Measurements from ENCODE around the gene TNS3.
A peak's percentile ranks its signal among the peaks of the same experiment; 100 is the strongest.

Gene TNS3

GRCh38 chr7:47407136-47407535 lies 174.8 kb downstream of the TNS3 start:
- peak; percentile 48 for DNase-seq (ENCODE audit: low spot score)

DNA sequence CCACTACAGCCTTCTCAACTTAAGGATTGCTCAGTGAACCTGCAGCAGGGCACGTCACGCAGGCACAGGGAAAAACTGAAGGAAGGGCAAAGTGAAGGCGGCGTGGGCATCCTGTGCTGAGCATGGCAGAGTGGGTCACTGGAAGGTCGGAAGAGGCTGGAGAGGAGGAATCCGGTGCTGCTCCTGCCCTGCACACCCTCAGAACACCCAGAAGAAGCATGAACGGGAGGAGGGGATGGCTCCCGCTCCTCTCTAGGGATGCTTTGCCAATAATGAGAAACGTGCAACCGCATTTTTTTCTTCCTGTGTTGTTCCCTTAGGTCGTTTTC lies 175.1 kb downstream of the TNS3 start:
- no peak for DNase-seq (ENCODE audit: low spot score)

DNA sequence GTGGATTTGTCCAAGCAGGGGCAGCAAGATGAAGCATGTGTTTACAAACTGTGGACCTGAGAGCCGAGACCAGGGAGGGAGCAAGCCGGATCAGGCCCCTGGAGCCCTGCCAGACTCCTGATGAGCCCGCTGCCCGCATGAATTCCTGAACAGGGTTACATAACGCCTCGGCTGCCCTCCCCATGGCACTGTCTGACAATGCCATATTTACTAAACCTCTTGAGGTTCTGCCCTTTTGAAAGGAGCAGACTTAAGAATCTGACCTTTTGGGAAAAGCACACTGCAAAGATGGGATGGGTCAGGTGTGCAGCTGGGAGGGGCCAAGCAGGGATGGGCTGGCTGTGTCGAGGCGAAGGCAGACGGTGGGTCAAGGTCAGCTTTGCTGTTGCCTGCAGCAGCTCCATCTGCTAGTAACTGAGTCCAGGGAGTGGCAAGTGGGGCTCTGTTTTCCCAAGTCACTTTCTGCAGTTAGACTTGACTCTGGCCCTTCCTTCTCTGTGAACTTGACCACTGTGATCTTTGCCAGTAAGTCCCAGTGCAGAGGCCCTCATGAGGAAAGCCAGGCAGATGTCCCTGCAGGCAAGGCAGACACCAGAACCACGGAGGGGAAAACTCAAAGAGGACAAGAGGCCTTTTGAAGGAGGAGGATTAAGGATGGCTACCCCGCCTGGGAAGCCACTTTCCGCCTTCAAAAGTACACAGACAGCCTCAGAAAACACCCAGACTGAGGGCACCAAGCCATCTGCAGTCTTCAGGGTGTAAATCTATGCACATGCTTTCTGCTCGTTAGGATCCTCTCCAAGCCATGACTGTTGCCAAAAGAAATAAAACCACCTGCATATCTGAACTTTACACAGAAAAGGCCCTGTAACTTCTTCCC lies 175.8 kb downstream of the TNS3 start:
- peak; percentile 69 for DNase-seq (ENCODE audit: low spot score)

DNA sequence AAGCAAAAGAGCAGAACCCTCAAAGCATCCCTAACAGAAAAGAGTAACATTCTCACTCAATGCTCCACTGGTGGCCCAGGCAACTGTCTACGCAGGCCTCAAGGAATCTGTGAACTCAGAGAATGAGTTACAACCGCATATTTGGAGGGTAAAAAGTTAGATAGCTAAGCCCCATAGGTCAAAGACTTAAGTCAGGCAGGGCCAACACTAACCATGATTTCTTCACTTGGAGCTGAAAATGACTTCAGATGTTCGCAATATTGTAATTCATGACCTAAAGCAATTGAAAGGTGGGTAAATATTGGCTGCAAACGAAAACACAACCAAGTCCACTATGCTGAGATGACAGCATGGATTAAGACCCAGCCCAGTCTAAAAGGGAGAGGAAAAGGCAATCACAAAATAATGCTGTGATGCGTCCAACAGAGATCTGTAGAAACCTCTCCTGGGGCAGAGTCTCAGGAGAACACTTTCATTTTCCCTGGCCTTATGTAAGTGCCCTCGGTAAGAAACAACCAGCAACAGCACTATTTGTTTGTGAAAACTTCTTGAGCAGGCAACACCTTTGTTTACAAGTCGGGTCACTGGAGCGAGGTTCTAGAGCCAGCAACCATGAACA lies 176.5 kb downstream of the TNS3 start:
- DNase-seq (ENCODE audit: low spot score) = peak; percentile 17

GRCh38 chr7:47404010-47404409 lies 177.9 kb downstream of the TNS3 start:
- DNase-seq (ENCODE audit: low spot score) = no peak

GRCh38 chr7:47402941-47403866 lies 178.7 kb downstream of the TNS3 start:
- DNase-seq (ENCODE audit: low spot score) = peak; percentile 61

- peak; percentile 61 for DNase-seq (ENCODE audit: low spot score)
Observed at GRCh38 chr7:47401611-47402570, 180.0 kb downstream of the TNS3 start.

GRCh38 chr7:47400741-47401206 lies 181.1 kb downstream of the TNS3 start:
- DNase-seq (ENCODE audit: low spot score) = no peak

- DNase-seq (ENCODE audit: low spot score) = no peak
Observed at GRCh38 chr7:47400001-47400400, 181.9 kb downstream of the TNS3 start.

DNA sequence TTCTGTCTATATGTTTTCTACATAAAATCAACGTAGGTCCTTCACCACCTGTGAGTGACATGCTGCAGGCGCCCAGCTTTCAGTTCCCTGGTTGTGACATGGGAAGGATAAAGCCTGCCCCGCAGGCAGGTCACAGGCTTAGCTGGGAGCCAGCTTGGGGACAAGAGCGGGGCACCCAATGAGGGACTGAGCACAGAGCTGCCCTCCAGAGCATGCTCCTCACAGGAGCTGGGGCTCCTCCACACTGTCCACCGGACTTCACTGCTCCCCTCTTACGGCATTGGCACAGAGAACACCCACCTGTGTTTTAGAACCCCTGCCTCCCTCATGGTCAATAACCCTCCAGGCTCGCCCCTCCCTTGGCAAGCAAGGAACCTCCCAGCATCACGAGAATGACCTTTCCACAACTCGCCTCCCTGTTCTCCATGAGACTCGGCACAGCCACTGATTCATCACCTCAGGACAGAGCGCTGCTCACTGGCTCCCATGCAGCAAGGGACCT lies 187.1 kb downstream of the TNS3 start:
- no peak for DNase-seq (ENCODE audit: low spot score)

DNA sequence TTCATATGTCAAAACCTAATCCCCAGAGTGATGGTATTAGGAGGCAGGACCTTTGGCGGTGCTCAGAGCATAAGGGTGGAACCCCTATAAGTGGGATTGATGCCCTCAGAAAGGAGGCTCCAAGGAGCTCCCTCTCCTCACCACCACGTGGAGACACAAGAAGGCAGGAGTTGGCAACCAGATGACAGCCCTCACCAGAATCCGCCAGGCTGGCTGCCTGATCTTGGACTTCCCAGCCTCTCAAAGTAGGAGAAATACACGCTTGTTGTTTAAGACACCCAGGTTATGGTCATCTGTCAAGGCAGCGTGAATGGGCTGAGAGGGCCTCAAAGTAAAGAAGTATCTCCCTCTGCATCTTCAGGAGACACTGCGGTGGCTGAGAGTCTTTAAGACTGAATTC lies 187.7 kb downstream of the TNS3 start:
- no peak for DNase-seq (ENCODE audit: low spot score)

GRCh38 chr7:47393406-47393805 lies 188.5 kb downstream of the TNS3 start:
- no peak for DNase-seq (ENCODE audit: low spot score)

GRCh38 chr7:47392241-47392759 lies 189.6 kb downstream of the TNS3 start:
- peak; percentile 81 for DNase-seq (ENCODE audit: low spot score)

DNA sequence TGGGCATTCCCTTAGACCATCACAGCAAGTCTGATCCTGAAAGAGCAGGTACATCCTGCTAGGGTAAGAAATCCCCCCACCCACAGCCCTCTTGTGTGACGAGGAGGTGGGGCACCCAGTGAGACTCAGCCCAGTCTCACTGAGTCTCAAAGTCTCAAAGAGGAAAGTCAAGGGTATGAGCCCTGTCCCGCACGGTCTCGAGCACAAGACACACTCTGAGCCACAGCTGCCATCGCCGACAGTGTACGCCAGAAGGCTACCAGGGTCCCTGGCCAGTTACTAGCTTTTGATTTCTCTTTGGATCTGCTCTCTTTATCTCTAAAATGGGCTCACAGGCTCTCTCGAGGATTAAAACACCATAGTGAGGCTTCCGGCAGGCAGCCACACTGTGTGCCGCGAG lies 190.2 kb downstream of the TNS3 start:
- DNase-seq (ENCODE audit: low spot score) = no peak

DNA sequence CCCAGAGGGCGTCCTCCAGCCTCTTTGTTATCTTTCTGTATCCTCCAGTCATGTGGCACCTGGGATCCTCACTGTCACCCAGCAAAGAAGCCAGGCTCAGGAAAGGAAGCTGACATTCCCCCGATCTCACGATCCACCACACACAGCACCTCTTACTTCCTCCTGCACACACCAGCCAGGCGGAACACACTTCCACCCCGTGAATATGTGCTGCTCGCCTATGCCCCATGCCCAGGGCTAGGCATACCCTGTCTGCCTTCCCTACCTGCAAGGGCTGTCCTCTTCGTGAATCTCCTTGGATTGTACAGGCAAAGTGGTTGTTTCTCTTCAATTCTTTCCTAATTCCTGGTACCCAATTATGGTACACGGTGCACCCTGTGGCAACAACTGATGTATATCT lies 191.0 kb downstream of the TNS3 start:
- DNase-seq (ENCODE audit: low spot score) = no peak

DNA sequence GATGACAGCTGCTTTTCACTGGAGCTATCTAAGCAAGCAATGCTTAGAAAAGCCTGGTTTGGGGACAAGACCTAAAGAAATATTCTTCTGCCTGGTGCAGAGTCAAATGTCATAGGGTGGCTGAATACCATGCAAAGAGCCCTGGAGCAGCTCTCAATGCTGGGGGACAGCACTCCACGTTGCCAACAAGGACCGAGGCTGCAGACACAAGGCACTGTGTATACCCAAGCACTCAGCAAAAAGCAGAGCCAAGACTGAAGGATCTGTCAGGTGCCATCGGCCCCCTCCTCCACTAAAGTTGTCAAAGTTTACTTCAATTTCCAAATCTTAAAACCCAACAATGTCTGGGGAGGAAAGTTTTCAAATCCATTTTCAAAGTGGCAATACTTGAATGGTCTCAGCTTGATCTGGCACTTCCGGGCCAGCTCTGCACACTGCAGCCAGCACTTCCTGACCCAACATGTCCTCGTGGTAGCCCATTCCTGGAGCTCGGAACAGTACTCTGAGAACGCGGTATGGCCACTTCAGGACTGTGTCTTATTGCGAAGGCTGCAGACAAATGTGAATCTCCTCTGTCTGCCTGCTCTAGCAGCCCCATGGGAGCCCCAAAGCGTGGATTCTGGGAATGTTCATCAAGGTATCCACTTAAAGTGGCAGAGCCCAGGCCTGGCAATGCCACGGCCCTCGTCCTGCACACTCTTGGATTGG lies 191.8 kb downstream of the TNS3 start:
- no peak for DNase-seq (ENCODE audit: low spot score)

DNA sequence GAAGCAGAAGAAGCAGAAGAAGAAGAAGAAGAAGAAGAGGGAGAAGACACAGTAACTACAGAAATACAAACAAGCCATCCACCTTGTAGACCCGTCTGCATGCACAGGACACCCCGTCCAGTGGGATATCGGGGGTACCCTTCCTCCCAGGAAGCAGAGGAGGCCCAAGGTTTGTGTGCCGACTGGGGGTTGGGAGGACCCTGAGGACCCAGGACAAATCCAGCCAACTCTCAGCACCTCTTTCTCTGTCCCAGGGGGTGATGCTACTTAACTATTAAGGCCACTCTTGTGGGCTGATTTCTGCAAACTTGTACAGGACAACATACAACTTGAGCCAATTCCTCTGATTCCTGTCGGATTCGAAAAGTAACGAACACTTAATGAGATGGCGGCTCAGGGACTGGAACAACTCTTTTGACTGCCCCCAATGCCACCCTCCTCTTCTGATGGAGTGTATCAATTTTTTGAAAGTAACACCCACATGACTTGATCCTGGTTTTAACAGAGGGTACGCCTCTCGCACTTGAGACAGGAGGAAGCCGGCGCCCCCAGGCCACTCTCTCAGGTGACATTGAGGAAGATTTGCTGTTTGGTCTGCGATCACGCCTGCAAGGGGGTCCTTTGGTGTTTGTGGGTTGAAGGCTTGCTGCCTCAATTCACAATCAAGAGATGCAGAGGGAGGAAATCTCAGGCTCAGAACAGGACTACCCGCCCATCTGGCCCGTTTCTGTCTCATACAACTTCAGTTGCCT lies 192.6 kb downstream of the TNS3 start:
- no peak for DNase-seq (ENCODE audit: low spot score)

DNA sequence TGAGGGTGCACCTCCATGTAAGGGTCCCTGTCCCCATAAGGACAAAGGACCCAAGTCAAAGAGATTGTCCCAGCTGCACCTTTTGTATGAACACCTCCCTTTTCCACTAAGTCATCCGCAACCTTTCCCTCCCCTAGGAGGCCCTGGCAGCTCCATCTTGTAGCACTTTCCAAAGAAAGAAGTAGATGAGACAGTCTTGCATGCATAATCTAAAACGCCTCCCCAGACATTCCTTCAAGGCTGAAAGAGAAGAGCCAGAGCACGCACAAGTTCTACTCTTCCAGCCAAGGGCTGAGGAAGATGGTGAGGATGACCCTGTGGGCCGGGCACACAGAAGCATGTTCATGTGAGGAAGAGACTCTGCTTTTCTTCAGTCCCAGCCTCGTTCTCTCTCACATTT lies 194.4 kb downstream of the TNS3 start:
- no peak for DNase-seq (ENCODE audit: low spot score)

GRCh38 chr7:47386273-47386835 lies 195.6 kb downstream of the TNS3 start:
- DNase-seq (ENCODE audit: low spot score) = no peak

Measured in left forelimb (tissue), 1 donor.